ENCODE data around the gene PDILT.
"Not testable (repeated sequence)": the region's sequence is repeated elsewhere in the genome, so short reads cannot be mapped to it uniquely, and the experiment has no call there.

PDILT gene
- long read RNA-seq = 0 reads

GRCh38 chr16:20404637-20405036 lies at the start of gene PDILT:
Gene PDILT, minus strand, starts transcription at chr16:20404737. Its CDS starts 5,437 bp downstream, at chr16:20399300.
- no peak for TF ChIP-seq REST (IDR thresholded peaks at IDR 0.05; ENCODE audit: insufficient replicate concordance, low read depth)
- no peak for TF ChIP-seq SPI1 (IDR thresholded peaks at IDR 0.05; ENCODE audit: borderline replicate concordance, low read depth)
- no peak for TF ChIP-seq POLR2AphosphoS5 (IDR thresholded peaks at IDR 0.05; ENCODE audit: low read depth)
- TF ChIP-seq CTCF (IDR thresholded peaks at IDR 0.05; ENCODE audit: insufficient read depth, low read length) = no peak
- no peak for TF ChIP-seq GABPA (IDR thresholded peaks at IDR 0.05; ENCODE audit: low read depth)
- Histone ChIP-seq H3K4me3 (replicated peaks; ENCODE audit: insufficient read depth, low read length) (no peak within 1 kb of the TSS), H3K27ac (replicated peaks) (no peak within 1 kb of the TSS), H3K27me3 (ENCODE audit: insufficient read depth, poor library complexity, severe bottlenecking) (no peaks in the 10 kb centered on the region)
- no peak for DNase-seq (ENCODE audit: low read depth in 1 of 2, low spot score in 1 of 2)

DNA sequence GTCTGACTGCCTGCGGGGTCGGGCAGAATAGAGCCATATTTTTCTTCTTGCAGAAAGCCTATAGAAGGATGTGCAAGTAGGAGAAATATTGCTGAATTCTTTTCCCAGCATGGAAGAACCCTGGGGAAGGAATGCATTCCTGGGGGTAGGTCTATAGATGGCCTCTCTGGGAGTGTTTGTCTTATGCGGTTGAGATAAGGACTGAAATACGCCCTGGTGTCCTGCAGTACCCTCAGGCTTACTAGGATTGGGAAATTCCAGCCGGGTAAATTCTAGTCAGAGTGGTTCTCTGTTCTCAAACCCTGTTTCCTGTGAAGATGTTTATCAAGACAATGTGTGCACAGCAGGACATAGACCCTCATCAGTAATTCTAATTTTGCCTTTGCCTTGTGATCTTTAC lies 49.1 kb upstream of the PDILT start:
- not testable (repeated sequence) for H3K27me3 ChIP-seq (ENCODE audit: insufficient read depth, poor library complexity, severe bottlenecking); H3K4me3 ChIP-seq (replicated peaks; ENCODE audit: insufficient read depth, low read length); DNase-seq (ENCODE audit: low read depth in 1 of 2, low spot score in 1 of 2); H3K27ac ChIP-seq (replicated peaks)

DNA sequence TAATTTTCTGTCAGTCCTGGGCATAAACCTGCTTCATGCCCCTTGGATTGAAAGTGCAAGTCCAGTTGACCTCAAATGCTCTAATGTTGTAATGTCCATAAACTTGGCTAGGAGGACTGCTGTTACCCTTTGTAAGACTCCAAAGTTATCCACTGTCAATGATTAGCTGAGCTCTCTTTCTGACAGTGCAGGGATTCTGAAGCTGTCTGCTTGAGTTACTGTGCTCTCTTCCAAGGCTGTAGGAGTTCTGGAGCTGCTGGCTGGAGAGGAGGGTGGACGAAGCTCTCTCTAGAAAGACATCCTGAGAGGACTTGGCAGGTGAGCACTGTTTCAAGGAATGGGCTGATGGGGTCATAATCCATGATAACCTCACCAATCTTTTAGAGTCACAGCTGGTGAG lies 46.8 kb upstream of the PDILT start, which contains the start of gene ACSM2A:
Gene ACSM2A, plus strand, starts transcription at position 158 of the 400 bp plus-strand sequence. CDS start 8,594 bp downstream, outside the sequence.
- not testable (repeated sequence) for H3K4me3 ChIP-seq (replicated peaks; ENCODE audit: insufficient read depth, low read length); H3K27ac ChIP-seq (replicated peaks); DNase-seq (ENCODE audit: low read depth in 1 of 2, low spot score in 1 of 2); H3K27me3 ChIP-seq (ENCODE audit: insufficient read depth, poor library complexity, severe bottlenecking)

DNA sequence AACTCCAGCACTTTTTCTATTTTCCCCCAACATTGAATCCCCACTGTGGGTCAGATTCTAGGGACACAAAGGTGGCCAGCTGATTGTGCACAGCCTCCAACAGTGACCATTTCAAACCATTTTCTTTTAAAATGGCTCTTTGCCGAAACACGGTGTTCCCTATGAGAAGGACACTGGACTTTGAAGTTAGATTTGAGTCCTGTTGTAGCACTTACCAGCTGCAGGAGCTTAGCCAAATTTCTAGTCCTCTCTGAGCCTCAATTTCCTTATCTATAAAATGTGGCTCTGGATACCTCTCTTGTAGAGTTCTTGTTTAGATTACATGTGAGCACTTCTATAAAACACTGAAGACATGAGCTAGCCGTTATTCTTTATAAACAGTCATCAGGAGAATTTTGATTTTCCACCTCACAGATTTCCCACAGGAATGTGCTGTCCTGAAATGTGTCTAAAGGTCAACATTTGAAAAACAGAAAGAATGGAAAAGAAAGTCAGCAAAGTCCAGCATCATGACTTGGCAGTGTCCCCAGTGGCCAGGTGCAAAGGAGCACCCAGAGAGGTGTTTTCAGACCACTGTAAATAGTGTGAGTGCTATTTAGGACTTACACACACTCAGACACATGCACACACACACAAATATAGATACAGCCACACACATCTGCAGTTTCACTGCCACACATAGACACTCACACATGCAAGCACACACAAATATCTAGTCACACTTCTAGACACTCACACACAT lies 42.3 kb upstream of the PDILT start:
- H3K27me3 ChIP-seq (ENCODE audit: insufficient read depth, poor library complexity, severe bottlenecking); H3K4me3 ChIP-seq (replicated peaks; ENCODE audit: insufficient read depth, low read length); DNase-seq (ENCODE audit: low read depth in 1 of 2, low spot score in 1 of 2); H3K27ac ChIP-seq (replicated peaks): not testable (repeated sequence)

GRCh38 chr16:20441859-20442258 lies 37.3 kb upstream of the PDILT start:
- H3K4me3 ChIP-seq (replicated peaks; ENCODE audit: insufficient read depth, low read length); H3K27ac ChIP-seq (replicated peaks); H3K27me3 ChIP-seq (ENCODE audit: insufficient read depth, poor library complexity, severe bottlenecking); DNase-seq (ENCODE audit: low read depth in 1 of 2, low spot score in 1 of 2): not testable (repeated sequence)

DNA sequence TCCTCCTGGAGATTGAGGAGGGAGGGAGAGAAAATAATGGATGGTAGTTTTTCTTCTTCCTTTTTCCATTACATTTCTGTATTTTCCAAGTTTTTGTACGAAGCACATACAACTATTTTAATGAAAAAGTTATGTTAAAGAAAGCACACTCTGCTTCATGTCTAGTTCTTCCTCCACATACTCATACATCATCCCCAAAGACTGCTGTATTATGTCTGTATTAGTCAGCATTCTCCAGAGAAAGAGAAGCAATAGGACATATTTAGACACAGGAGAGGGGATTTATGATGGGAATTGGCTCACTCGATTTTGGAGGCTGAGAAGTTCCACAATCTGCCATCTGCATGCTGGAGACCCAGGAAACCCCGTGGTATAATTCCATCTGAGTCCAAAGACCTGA lies 36.7 kb upstream of the PDILT start:
- TF ChIP-seq GABPA (IDR thresholded peaks at IDR 0.05; ENCODE audit: low read depth) (no peak), REST (IDR thresholded peaks at IDR 0.05; ENCODE audit: insufficient replicate concordance, low read depth) (no peak), CTCF (IDR thresholded peaks at IDR 0.05; ENCODE audit: insufficient read depth, low read length) (no peak), SPI1 (IDR thresholded peaks at IDR 0.05; ENCODE audit: borderline replicate concordance, low read depth) (no peak), POLR2AphosphoS5 (IDR thresholded peaks at IDR 0.05; ENCODE audit: low read depth) (no peak)
- no peak overlapping the region for H3K27ac ChIP-seq (replicated peaks)
- DNase-seq (ENCODE audit: low read depth in 1 of 2, low spot score in 1 of 2) = no peak
- H3K27me3 ChIP-seq (ENCODE audit: insufficient read depth, poor library complexity, severe bottlenecking) = no peaks in the 10 kb centered on the region
- H3K4me3 ChIP-seq (replicated peaks; ENCODE audit: insufficient read depth, low read length) = no peak overlapping the region

DNA sequence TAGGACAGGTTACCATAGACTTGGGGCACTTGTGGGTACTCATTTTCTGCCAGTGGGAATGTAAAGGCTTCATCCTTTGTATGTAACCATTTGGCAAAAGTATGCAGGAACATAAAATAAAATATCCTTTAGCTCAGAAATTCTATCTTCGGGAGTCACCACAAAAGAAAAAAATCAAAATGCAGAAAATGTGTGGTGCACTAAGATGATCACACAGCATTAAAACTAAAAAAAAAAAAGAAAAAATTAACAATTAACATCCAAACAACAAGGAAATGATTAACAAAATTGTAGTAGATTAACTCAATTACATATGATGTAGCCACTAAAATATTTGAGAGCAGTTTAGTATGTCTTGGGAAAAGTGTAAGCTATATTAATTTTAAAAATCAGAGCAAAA lies 36.2 kb upstream of the PDILT start:
- H3K27ac ChIP-seq (replicated peaks); DNase-seq (ENCODE audit: low read depth in 1 of 2, low spot score in 1 of 2); H3K4me3 ChIP-seq (replicated peaks; ENCODE audit: insufficient read depth, low read length); H3K27me3 ChIP-seq (ENCODE audit: insufficient read depth, poor library complexity, severe bottlenecking): not testable (repeated sequence)

DNA sequence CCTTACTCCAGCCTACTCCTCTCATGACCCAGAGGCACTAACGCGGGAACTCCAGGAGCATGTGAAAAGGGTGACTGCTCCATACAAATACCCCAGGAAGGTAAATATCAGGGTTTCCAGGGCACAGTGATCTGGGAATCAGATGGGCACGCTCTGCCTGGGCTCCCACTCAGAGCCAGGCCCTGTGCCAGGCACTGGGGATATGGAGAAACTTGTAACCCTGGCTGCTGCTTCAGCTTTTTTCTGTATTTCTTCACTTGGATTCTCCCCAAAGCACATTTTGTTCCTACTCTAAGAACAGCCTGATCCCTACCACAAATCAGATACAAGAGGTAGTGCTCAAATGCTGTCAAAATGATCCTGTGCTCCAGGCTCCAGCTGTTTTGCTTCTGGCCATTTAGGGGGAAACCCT lies 35.3 kb upstream of the PDILT start:
- not testable (repeated sequence) for H3K27ac ChIP-seq (replicated peaks); DNase-seq (ENCODE audit: low read depth in 1 of 2, low spot score in 1 of 2); H3K4me3 ChIP-seq (replicated peaks; ENCODE audit: insufficient read depth, low read length); H3K27me3 ChIP-seq (ENCODE audit: insufficient read depth, poor library complexity, severe bottlenecking)

DNA sequence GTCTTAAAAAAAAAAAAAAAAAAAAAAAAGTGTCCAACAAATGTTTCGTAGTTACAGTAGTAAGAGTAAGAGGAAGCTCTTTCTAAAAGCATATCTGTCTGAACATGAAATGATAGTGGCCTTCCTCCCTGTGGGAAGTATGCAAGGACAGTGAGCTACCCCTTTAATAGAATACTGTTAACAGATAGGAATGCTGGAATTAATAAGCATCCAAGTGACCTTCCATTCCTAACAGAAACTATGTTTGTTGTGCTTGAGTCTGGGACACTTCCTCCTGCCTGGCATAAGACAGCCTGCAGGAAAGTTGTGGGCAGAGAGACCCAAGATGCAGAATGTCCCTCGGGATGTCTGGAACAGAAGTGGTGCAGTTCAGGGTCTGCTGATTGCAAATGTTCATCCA lies 34.4 kb upstream of the PDILT start:
- H3K27me3 ChIP-seq (ENCODE audit: insufficient read depth, poor library complexity, severe bottlenecking); H3K27ac ChIP-seq (replicated peaks); DNase-seq (ENCODE audit: low read depth in 1 of 2, low spot score in 1 of 2); H3K4me3 ChIP-seq (replicated peaks; ENCODE audit: insufficient read depth, low read length): not testable (repeated sequence)

All from HL-60 (cell line).